Stromal cell of bone marrow (primary cell): ENCODE data around the gene CAMSAP1.

Source experiments
- DNase-seq: peaks from one replicate; pipeline ENCODE4 v3.0.0-alpha.2; 2012; ENCODE audit warnings: low read depth

The CAMSAP1 gene

GRCh38 chr9:135759676-135760300 lies 147.6 kb downstream of the CAMSAP1 start:
- no peak for DNase-seq

GRCh38 chr9:135758870-135759269 lies 148.5 kb downstream of the CAMSAP1 start:
- DNase-seq = no peak
